Glomerular visceral epithelial cell (primary cell): ENCODE results near the gene DCDC2B.
"Not testable (repeated sequence)": the region's sequence is repeated elsewhere in the genome, so short reads cannot be mapped to it uniquely, and the experiment has no call there.

Experiments used
- DNase-seq: peaks from one replicate; pipeline ENCODE4 v3.0.0-alpha.2; 2016; ENCODE audit errors: extremely low spot score

The DCDC2B gene

DNA sequence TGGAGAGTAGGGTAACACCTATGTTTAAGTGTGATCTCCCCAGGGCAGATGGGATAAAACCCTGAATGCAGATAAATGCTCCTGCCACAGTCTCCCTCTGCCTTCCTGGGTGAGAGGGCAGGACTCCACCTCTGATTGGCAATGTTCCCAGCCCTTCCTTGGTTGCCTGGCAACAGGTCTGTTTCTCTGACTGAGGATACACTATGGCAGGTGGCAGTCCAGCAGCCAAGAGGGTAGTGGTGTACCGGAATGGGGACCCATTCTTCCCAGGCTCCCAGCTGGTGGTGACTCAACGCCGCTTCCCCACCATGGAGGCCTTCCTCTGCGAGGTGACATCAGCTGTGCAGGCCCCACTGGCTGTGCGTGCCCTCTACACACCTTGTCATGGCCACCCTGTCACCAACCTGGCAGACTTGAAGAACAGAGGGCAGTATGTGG, at the start of gene DCDC2B:
DCDC2B (plus strand) TSS at position 199 of the 438 bp plus-strand sequence; CDS start at position 204, 5 bp downstream.
- peak; percentile 88 for DNase-seq

DNA sequence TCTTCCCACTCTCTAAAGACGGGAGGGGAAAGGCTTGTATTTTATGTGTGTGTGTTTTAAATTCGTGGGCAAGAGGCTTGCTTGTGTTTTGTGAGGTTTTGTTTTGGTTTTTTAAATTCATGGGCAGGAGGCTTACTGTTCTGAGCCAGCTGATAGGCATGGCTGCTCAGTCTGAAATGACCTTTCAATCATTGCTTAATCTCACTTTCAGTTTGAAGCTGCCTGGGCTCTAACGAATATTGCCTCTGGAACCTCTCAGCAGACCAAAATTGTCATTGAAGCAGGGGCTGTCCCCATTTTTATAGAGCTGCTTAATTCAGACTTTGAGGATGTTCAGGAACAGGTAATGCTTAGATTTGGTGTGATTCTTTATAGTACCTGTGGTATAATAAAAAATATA, 49.7 kb upstream of the DCDC2B start:
- no peak for DNase-seq

DNA sequence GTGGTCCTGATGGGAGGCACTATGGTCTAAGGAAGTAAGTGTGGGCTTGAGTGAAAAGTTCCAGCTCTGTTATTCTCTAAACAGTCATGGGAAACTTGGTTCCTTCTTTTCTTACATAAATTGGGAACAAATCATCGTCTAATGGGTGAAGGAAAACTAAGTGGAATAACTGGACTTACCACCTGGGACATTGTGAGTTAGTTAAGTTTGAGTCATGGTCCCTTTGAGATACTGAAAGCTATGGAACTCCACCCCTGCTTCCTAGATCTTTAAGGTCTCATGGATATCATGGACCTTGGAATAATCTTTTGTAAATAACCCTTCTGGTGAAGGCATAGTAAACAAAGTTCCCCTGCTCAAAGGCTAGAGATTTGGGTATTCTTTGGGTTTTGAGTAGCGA, 45.5 kb upstream of the DCDC2B start:
- DNase-seq = no peak

DNA sequence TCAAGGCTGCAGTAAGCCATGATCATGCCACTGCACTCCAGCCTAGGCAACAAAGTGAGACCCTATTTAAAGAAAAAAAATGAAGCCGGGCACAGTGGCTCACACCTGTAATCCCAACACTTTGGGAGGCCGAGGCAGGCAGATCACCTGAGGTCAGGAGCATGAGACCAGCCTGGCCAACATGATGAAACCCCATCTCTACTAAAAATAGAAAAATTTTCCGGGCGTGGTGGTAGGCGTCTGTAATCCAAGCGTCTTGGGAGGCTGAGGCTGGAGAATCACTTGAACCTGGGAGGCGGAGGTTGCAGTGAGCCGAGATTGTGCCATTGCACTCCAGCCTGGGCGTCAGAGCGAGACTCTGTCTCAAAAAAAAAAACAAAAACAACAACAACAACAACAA, 43.3 kb upstream of the DCDC2B start:
- not testable (repeated sequence) for DNase-seq

- DNase-seq = no peak
Observed at GRCh38 chr1:32170991-32171390, 37.9 kb upstream of the DCDC2B start.

GRCh38 chr1:32172621-32173245, 36.2 kb upstream of the DCDC2B start:
- peak; percentile 49 for DNase-seq

DNA sequence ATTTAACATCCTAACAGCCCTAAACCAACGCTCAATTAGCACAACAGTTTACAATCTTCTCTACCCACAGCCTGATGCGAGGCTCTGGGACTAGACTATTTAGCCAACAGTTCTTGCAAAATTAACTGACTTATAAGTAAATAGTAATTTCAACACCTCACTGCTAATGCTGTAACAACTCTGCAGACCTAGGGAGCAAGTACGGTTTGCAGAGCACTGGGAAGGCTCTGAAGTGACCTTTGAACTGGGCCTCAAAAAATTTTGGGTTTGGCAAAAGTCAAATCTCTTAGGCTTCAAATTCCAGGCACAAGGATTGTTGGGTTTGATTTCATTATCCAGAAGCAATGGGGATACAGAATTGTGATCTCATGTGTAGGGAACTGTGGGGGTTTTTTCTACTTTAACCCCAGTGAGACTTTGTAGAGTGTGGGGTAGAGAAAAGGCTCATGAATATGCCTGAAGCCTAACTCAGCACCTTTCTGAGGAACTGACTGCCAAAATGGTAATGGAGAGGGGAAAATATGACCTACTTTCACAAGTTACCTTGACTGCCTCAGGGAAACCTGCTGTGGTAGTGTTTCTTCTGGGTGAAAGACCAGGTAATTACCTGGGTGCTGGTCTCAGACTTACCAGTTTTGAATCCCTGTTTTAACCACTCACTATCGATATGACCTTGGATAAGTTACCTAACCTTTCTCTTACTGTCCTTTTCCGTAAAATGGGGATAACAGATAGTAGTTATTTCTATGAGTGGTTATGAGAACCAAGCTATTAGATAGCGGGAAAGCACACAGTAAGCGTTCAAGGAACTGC, 30.3 kb upstream of the DCDC2B start:
- no peak for DNase-seq

DNA sequence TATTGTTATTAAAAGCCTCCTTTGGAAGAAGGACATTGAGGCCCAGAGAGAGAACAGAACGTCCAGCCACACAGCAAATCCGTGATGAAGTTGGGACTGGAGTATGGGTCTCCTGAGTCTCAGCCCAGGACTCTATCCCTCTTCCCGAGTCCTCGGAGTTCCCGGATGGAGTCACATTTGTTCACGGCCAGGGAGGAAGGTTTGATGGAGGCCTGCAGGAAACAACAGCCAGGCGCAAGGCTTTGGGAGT, 29.8 kb upstream of the DCDC2B start:
- no peak for DNase-seq

- peak; percentile 92 for DNase-seq
Observed at GRCh38 chr1:32179443-32180185, 29.3 kb upstream of the DCDC2B start, which contains the start of gene TXLNA. TSS of gene TXLNA (plus strand) at chr1:32179675. CDS start at chr1:32180346, 671 bp downstream.

DNA sequence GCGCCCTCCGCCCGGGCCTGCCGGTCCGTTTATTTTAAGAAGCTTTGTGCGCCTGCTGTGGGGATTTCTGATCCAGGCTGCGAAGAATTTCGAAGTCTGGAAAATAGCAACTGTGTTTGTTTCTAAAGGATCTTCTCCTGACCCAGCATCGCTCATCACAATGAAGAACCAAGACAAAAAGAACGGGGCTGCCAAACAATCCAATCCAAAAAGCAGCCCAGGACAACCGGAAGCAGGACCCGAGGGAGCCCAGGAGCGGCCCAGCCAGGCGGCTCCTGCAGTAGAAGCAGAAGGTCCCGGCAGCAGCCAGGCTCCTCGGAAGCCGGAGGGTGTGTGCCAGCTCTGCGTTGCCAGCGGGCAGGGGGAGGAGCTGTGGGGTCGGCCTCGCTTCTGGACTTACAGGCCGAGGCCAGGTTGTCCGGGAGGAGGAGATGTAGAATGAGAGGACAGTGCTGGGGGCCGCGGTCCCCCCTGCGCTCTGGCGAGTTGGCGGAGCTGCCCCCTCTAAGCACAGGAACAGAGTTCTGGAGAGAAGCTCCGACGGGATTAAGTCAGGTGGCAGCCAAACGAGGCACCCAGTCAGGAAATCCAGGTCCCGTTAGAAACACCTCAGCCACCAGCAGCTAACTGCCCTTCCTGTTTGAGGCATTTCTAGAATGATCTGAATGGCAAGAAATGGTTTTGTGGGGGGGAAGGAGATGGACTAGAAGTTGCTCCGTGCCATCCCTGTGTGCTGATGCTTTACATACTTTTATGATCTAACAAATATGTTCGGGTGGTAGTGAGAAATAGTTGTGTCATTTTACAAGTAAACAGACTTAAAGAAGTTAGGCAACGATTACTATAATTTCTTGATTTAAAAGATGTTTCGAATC, 28.5 kb upstream of the DCDC2B start:
- DNase-seq = peak; percentile 63

DNA sequence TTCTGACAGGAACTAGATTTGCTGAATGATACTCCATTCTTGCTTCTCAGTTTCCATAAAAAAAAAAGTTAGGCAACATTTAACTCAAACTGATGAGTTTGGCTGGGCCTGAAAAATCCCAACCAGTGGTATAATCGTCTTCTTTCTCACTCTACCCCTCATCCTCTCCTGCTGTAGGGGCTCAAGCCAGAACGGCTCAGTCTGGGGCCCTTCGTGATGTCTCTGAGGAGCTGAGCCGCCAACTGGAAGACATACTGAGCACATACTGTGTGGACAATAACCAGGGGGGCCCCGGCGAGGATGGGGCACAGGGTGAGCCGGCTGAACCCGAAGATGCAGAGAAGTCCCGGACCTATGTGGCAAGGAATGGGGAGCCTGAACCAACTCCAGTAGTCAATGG, 27.8 kb upstream of the DCDC2B start:
- no peak for DNase-seq

- DNase-seq = no peak
Observed at GRCh38 chr1:32181563-32181962, 27.3 kb upstream of the DCDC2B start.

- no peak for DNase-seq
Observed at GRCh38 chr1:32182060-32182459, 26.8 kb upstream of the DCDC2B start.

DNA sequence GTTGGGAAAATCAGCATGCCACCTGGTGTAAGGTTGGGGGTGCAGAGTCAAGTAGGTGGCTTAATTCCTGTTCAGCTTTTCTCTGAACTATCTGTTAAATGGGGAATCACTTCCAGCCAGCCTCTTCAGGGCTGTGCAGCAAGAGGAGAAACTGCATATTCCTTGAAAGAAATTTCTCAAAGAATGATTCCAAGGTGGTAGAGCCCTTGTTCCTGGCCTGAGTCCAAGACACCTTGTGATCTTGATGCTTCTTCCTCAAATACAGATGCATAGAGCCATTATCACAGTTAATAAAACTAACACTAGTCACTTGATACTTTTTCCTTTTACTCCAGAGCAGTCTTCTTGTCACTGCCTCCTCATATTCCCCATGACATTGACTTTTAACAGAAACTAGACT, 24.2 kb upstream of the DCDC2B start:
- no peak for DNase-seq

DNA sequence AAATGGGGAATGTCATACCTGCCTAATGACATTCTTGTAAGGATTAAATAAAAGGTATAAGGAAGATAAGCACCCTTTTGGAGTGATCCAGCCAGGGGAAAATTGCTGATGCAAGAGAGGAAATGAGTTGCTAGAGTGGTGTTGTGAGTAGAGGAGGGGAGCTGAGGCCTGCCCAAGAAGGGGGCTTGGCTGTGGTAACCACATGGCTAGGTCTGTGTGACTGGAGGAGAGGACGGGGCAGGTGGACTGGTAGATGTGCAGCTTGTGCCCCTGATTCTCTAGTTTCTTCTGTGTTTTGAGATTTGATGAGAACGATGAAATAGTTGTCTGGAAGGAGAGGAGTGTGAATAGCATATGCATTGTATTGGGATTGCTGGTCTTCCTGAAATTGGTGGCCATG, 22.8 kb upstream of the DCDC2B start:
- DNase-seq = no peak

DNA sequence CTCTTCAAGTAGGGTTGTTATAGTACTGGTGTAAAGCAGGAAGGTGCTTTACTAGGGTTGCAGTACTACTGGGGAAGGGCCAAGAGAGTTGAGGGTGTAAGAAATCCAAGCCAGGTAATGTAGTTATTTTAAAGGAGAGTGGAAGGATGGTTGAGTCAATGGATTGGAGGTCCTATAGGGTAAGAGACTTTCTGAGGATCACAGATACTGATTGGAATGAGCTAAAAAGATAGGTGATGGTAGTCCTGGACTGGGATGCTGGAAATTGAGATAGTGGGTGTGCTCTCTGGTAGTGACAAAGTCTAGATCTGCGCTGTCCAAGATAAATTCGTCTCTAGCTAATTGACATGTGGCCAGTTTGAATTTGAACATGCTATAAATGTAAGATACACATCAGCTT, 22.4 kb upstream of the DCDC2B start:
- DNase-seq = no peak

GRCh38 chr1:32187850-32188249, 21.0 kb upstream of the DCDC2B start:
- no peak for DNase-seq

DNA sequence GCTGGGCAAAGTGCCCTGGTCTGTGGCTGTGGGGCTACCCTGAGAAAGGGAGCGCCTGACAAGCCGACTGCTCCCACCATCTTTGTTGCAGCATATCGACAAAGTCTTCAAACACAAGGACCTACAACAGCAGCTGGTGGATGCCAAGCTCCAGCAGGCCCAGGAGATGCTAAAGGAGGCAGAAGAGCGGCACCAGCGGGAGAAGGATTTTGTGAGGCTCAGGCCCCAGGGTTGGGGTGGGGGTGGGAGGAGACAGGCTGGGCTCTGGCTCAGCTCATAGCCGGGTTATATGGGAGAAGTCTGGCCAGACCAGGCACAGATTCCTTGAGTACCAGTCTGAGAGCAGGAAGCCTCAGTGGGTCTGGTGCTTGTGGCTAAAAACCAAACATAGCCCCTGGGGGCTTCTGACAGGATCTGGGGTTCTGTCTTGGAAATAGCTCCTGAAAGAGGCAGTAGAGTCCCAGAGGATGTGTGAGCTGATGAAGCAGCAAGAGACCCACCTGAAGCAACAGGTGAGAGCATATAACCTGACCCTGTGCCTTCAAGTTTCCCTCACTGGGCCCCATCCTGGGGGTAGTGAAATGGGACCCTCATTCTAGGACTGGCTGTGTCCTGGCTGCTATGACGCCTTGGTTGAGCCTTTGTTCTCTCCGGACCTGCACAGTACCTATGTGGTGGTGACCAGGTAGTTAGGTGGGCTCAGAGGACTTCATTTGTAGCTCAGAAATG, 16.5 kb upstream of the DCDC2B start:
- no peak for DNase-seq

GRCh38 chr1:32194984-32195383, 13.9 kb upstream of the DCDC2B start:
- DNase-seq = no peak

GRCh38 chr1:32195531-32195930, 13.4 kb upstream of the DCDC2B start:
- DNase-seq = no peak
